ENCODE results near the gene CCDC171. TPM values are rescaled to one million over a fixed set of nuclear protein-coding genes. Genes with fewer than 3 reads are reported as not detected.

CCDC171 gene
- total RNA-seq, 4 donors from 2014 or later, result 3.2 to 8.3 (median 4.5) TPM

DNA sequence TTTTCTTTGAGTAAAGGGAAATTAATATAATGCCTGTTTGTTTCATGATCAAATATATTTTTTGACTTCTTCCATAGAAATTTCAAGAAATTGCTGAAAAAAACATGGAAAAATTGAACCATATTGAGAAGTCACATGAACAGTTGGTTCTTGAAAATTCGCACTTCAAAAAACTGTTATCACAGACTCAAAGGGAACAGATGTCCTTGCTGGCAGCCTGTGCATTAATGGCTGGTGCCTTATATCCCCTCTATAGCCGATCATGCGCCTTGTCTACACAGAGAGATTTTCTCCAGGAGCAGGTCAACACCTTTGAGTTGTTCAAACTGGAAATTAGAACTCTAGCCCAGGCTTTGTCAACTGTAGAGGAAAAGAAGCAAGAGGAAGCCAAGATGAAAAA is 191.4 kb downstream of the CCDC171 start:
- H3K9me3 ChIP-seq, result no peaks in the 10 kb centered on the region
- H3K36me3 ChIP-seq, result no peaks in the 10 kb centered on the region
- H3K27ac ChIP-seq, result no peak overlapping the region
- TF ChIP-seq, protein P1, sequence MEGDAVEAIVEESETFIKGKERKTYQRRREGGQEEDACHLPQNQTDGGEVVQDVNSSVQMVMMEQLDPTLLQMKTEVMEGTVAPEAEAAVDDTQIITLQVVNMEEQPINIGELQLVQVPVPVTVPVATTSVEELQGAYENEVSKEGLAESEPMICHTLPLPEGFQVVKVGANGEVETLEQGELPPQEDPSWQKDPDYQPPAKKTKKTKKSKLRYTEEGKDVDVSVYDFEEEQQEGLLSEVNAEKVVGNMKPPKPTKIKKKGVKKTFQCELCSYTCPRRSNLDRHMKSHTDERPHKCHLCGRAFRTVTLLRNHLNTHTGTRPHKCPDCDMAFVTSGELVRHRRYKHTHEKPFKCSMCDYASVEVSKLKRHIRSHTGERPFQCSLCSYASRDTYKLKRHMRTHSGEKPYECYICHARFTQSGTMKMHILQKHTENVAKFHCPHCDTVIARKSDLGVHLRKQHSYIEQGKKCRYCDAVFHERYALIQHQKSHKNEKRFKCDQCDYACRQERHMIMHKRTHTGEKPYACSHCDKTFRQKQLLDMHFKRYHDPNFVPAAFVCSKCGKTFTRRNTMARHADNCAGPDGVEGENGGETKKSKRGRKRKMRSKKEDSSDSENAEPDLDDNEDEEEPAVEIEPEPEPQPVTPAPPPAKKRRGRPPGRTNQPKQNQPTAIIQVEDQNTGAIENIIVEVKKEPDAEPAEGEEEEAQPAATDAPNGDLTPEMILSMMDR (IDR thresholded peaks at IDR 0.05), result no peak
- no peak for DNase-seq
- no peaks in the 10 kb centered on the region for H3K27me3 ChIP-seq
- no peak overlapping the region for H3K4me3 ChIP-seq
- no peaks in the 10 kb centered on the region for H3K4me1 ChIP-seq

DNA sequence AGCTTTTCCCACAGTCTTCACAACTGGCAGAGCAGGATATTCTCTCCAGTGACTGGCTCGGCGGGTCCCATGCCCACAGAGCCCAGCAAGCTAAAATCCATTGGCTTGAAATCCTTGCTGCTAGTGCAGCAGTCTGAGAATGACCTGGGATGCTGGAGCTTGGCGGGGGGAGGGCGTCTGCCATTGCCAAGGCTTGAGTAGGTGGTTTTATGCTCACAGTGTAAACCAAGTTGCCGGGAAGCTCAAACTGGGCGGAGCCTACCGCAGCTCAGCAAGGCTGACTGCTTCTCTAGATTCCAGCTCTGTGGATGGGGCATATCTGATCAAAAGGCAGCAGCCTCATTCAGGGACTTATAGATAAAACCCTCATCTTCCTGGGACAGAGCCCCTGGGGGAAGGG is 194.1 kb downstream of the CCDC171 start:
- Histone ChIP-seq H3K36me3 (no peaks in the 10 kb centered on the region), H3K4me1 (no peaks in the 10 kb centered on the region), H3K27ac (no peak overlapping the region), H3K4me3 (no peak overlapping the region), H3K9me3 (no peaks in the 10 kb centered on the region), H3K27me3 (no peaks in the 10 kb centered on the region)
- no peak for TF ChIP-seq POLR2A (IDR thresholded peaks at IDR 0.05)
- TF ChIP-seq, protein P1 (IDR thresholded peaks at IDR 0.05), result no peak
- DNase-seq, result no peak

DNA sequence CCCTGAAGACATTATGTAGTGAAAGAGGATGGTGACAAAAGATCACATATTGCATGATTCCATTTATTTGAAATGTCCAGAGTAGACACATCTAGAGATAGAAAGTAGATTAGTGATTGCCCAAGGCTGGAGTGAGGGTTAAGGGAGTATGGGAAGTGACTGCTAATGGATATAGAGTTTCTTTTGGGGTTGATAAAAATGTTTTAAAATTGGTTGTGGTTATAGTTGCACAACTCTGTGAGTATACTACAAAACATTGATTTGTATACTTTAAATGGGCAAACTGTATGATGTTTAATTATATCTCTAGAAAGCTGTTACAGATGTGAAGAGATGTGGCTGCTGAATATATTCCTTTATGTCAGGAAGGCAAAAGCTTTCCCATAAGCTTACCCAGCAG is 202.8 kb downstream of the CCDC171 start:
- TF ChIP-seq, protein P1 (IDR thresholded peaks at IDR 0.05), result no peak
- no peak for TF ChIP-seq POLR2A (IDR thresholded peaks at IDR 0.05)

DNA sequence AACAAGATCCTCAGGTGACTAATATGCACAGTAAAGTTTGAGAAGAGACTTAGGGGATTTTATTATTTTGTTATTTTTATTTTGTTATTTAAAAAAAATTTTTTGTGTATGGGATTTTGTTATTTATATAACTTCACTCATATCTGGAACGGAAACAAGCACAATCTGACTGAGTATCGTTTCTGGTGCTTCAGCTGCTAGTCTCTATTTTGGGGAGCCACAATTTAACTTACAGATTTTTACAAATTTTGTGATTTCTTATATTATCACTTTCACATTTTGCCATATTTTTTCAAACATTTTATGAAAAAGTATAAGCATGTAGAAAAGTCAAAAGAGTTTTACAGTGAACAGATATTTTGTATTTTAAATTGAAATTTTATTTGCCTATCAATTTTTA is 208.7 kb downstream of the CCDC171 start:
- no peaks in the 10 kb centered on the region for H3K36me3 ChIP-seq
- H3K27ac ChIP-seq, result no peak overlapping the region
- no peaks in the 10 kb centered on the region for H3K27me3 ChIP-seq
- DNase-seq, result no peak
- no peak overlapping the region for H3K4me3 ChIP-seq
- TF ChIP-seq POLR2A (IDR thresholded peaks at IDR 0.05), result no peak
- TF ChIP-seq, protein P1 (IDR thresholded peaks at IDR 0.05), result no peak
- no peaks in the 10 kb centered on the region for H3K9me3 ChIP-seq
- H3K4me1 ChIP-seq, result no peaks in the 10 kb centered on the region

More for the DNA sequence above, 202.8 kb downstream of the CCDC171 start:
- Histone ChIP-seq H3K27ac (no peak overlapping the region), H3K9me3 (no peaks in the 10 kb centered on the region), H3K4me1 (no peaks in the 10 kb centered on the region), H3K4me3 (no peak overlapping the region), H3K27me3 (no peaks in the 10 kb centered on the region), H3K36me3 (no peaks in the 10 kb centered on the region)
- DNase-seq, result no peak

DNA sequence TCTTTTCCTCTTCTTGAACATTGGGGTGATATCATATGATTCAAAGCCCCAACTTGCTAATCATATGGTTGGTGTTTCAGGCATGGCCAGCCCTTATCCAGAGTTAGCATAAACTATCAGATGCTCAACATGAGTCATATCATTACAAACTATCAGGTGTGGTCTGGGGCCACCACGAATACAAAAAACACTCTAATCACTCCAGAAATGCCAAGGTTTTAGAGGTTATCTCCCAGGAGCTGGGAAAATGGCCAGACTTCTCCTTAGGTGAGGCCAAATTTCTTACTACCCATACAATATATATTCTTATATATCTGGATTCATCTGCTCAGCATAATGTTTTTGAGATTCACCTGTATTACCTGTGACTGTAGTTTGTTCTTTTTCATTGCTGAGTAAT is 210.5 kb downstream of the CCDC171 start:
- Histone ChIP-seq H3K27me3 (no peaks in the 10 kb centered on the region), H3K36me3 (no peaks in the 10 kb centered on the region), H3K4me1 (no peaks in the 10 kb centered on the region), H3K9me3 (no peaks in the 10 kb centered on the region), H3K27ac (no peak overlapping the region), H3K4me3 (no peak overlapping the region)
- no peak for DNase-seq
- TF ChIP-seq, protein P1 (IDR thresholded peaks at IDR 0.05), result no peak
- TF ChIP-seq POLR2A (IDR thresholded peaks at IDR 0.05), result no peak

DNA sequence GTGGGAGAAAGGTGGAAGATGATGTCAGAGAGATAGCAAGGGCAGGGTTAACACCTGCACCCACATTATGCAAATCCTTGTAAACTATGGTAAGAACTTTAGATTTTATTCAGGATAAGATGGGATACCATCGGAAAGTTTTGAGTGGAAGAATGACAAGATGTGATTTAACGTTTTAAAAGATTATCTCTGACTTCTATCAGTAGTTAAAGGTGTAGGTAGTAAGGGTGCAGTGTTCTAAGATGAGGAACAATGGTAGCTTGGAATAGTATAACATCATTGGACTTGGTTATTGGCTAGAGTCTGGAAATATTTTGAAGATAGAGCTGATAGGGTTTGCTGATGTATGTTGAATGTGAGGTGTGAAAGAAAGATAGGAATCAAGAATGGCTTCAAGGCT is 211.3 kb downstream of the CCDC171 start:
- no peaks in the 10 kb centered on the region for H3K4me1 ChIP-seq
- H3K36me3 ChIP-seq, result no peaks in the 10 kb centered on the region
- TF ChIP-seq, protein P1 (IDR thresholded peaks at IDR 0.05), result no peak
- no peak for TF ChIP-seq POLR2A (IDR thresholded peaks at IDR 0.05)
- DNase-seq, result no peak
- no peaks in the 10 kb centered on the region for H3K27me3 ChIP-seq
- H3K9me3 ChIP-seq, result no peaks in the 10 kb centered on the region
- H3K4me3 ChIP-seq, result no peak overlapping the region
- H3K27ac ChIP-seq, result no peak overlapping the region

All from Peyer's patch (tissue), 4 donors.